RPMI8226 (cell line): ENCODE measurements around the gene DXO.
"Not testable (repeated sequence)": the region's sequence is repeated elsewhere in the genome, so short reads cannot be mapped to it uniquely, and the experiment has no call there.

ENCODE experiments used
- DNase-seq: peaks from one replicate; pipeline ENCODE4 v3.0.0-alpha.2; 2015

Gene DXO

DNA sequence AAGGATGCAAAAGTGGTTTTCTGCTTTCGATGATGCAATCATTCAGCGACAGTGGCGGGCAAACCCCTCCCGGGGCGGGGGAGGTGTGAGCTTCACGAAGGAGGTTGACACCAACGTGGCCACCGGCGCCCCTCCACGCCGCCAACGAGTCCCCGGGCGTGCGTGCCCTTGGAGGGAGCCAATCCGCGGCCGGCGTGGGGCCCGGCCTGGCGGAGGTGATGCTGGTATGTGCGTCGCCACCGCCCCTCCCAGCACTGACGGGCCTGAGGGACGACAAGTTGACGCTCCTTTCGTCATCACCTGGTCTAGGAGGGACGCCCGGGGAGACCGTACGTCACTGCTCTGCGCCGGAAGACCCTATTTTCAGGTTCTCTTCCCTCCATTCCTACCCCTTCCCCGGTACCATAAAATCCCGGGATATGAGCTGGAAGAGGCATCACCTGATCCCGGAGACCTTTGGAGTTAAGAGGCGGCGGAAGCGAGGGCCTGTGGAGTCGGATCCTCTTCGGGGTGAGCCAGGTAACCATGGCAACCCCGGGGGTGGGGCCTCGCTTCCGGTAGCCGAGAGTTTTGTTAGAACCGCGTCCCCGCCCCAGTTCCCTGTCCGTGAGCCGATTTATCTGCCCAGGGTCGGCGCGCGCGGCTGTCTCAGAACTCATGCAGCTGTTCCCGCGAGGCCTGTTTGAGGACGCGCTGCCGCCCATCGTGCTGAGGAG, at the start of gene DXO:
TSS of gene DXO (minus strand) at position 146 of the 716 bp plus-strand sequence. CDS start 463 bp downstream, outside the sequence.
- DNase-seq, result peak; percentile 98

DNA sequence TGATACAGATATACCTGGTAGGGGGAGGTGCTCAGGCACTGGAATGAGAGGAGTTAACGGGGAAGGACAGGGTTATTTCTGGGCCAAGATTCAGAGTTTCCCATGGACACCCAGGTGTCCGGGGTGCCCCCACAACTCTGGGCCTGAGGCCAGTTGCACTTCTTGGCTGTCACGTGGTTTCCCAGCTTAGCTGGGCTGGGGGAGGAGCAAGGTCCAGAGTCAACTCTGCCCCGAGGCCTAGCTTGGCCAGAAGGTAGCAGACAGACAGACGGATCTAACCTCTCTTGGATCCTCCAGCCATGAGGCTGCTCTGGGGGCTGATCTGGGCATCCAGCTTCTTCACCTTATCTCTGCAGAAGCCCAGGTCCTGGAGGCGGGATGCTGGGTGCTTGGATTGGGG, 42.6 kb upstream of the DXO start, which contains the start of gene C4B:
TSS of gene C4B (plus strand) at position 249 of the 400 bp plus-strand sequence. CDS start at position 300, 51 bp downstream.
- DNase-seq, result not testable (repeated sequence)

DNA sequence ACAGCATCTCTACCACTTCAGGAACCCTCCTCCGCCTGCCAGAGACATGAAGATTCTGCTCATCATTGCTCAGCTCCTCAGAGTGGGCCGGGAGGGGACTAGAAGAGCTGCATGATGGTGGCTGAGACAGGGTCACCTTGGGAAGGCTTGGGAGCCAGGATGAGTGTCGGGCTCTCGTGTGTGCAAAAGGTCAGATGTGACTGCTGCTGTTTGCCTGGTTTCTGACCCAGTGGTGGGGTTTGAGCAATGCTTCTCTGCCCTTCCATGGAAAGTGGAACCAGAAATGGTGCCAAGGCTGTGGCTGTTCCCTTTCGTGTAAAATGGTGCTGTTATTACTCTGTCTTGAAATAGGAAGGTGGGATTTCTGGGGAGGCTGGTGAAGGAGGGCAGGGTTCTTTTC, 41.8 kb upstream of the DXO start:
- not testable (repeated sequence) for DNase-seq

DNA sequence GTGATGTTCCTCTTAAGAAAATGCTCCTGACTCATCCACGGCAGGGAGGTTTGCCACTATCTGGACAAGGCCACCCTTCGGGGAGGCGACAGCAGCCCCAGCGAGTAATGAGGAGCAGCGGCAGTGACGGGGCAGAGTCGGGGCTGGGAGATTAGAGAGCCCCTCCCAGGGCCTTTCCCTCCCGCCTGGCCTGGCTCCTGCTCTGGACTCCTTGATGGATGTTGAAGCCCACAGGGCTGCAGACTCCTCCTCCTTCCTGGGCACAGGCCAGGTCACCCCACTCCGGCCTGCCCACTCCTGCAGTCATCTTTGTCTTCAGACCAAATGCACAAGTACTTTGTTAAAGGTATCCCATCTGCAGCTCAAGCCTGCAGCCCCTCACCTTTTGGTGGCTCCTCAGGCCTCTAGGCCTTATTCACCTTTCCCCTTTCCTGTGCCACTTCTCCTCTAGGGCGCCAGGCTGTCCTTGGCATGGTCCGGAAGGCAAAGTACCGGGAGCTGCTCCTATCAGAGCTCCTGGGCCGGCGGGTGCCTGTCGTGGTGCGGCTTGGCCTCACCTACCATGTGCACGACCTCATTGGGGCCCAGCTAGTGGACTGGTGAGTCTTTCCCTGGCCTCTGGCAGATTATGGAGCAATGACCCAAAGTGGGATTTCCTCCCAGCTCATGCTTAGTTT, 41.1 kb upstream of the DXO start:
- DNase-seq, result not testable (repeated sequence)

DNA sequence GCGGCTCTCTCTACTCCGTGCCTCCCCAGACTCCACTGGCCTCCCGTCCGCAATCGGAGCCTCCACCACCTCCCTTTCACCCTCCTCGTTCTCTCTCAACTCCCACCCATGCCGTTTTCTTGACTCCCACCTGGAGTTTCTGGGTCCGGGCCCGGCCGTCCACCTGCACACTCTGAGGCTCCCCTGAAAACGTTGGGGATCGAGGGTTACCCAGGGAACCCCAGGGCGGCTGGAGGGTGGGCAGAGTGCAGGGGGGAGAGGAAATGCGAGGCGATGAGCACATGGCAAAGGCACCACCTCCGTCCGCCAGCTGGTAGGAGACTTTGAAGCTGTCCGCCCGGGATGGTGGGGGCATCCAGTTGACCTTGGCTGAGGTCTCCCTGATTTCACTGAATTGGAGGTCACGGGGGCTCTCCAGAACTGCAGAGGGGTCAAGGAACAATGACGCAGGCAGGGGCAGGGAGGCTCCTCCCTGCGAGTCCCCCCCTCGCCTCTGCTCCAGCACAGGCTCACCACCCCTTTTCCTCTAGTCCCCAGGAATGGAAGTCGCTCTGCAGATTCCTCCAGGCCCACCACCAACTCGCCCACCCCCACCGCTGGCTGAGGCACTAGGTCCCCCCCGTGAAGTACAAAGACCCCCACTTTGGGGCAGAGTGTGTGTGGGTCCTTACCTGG, 39.1 kb upstream of the DXO start:
- DNase-seq, result not testable (repeated sequence)

DNA sequence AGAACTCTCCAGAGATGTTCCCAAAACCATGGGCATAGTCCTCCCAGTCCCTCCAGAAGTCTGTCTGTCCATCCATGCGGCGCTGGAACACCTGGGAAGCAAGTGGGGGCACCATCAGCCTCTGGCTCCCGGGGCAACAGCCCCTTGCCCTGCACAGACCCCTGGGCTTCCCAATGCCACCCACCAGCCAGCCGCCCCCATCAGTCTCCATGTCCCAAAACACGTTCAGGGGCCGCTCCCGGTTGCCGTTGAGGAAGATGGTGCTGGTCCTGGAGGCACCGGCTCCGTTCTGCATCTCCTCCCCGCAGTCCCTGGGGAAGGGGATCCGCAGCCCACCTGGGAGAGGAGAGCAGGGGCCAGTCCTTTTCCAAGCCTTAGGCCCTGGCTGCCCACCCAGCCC, 37.6 kb upstream of the DXO start:
- not testable (repeated sequence) for DNase-seq

DNA sequence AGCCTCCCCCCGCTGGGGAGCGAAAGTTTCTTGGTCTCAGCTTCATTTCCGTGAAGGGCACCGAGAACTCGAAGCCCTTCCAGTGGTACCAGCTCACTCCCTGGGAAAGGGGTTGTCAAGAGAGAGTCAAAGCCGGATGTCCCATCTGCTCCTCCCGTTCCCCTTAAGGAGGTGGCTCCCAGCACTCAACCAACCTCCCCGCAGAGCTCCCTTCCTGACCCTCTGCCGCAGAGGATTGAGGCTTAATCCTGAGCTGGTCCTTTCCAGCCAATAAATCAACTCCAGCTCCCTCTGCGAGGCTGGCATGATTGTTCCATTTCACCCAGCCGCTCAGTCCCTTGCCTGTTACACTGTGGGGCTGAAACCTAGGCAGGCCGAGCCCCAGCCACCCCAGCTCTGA, 36.7 kb upstream of the DXO start:
- DNase-seq, result peak; percentile 1

DNA sequence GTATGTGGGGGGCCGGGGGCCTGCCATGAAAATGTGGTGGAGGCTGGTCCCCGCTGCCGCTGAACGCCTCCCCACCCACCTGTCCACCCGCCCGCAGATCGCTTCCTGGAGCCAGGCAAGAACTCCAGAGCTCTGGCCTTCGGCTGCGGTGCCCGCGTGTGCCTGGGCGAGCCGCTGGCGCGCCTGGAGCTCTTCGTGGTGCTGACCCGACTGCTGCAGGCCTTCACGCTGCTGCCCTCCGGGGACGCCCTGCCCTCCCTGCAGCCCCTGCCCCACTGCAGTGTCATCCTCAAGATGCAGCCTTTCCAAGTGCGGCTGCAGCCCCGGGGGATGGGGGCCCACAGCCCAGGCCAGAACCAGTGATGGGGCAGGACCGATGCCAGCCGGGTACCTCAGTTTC, 36.1 kb upstream of the DXO start:
- DNase-seq, result not testable (repeated sequence)

DNA sequence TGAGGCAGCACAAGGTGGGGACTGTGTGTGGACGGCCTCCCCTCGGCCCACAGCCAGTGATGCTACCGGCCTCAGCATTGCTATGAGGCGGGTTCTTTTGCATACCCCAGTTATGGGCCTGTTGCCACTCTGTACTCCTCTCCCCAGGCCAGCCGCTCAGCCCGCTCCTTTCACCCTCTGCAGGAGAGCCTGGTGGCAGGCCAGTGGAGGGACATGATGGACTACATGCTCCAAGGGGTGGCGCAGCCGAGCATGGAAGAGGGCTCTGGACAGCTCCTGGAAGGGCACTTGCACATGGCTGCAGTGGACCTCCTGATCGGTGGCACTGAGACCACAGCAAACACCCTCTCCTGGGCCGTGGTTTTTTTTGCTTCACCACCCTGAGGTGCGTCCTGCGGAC, 35.1 kb upstream of the DXO start:
- peak; percentile 1 for DNase-seq

DNA sequence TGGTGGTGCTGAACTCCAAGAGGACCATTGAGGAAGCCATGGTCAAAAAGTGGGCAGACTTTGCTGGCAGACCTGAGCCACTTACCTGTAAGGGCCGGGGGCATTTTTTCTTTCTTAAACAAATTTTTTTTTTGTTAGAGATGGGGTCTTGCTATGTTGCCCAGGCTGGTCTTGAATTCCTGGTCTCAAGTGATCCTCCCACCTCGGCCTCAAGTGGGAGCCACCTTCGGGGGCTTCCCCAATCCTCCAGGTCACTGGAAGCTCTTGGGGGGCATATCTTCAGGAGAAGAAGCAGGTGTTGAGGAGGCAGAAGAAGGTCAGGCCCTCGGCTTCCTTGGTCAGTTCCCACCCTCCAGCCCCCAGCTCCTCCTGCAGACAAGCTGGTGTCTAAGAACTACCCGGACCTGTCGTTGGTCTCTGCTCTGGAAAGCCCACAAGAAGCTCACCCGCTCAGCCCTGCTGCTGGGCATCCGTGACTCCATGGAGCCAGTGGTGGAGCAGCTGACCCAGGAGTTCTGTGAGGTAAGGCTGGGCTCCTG, 34.1 kb upstream of the DXO start:
- not testable (repeated sequence) for DNase-seq

DNA sequence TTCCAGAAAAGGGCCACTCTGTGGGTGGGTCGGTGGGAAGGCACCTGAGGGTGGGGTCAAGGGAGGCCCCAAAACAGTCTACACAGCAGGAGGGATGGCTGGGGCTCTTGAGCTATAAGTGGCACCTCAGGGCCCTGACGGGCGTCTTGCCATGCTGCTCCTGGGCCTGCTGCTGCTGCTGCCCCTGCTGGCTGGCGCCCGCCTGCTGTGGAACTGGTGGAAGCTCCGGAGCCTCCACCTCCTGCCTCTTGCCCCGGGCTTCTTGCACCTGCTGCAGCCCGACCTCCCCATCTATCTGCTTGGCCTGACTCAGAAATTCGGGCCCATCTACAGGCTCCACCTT, 33.6 kb upstream of the DXO start:
- peak; percentile 1 for DNase-seq

DNA sequence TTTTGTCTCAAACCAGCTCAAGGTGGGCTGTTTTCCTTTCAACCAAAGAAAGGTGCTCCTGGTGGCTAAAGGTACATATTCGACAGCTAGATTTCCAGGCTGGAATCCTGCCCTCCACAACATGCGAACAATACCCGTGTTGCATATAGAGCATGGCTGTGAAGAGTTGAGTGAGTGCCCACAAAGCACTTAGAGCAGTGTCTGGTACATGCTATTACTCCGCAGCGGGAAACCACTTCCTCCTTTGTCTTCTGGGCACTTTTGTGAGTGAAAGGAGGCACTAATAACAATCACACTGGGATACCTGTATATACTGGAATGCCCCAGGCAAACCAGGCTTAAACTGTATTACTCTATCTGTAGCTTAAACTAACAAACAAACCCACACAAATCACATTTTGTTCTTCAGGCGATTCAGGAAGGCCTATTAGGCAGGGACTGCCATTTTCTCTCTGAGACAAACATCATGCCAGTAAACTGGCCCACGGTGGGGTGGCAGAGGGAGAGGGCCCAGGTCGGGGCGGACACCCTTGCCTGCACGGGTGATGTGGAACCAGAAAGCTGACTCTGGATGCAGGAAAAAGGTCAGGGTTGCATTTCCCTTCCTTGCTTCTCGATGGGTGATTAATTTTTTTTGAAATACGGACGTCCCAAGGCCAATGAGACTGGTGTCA, 33.1 kb upstream of the DXO start:
- DNase-seq, result not testable (repeated sequence)

DNA sequence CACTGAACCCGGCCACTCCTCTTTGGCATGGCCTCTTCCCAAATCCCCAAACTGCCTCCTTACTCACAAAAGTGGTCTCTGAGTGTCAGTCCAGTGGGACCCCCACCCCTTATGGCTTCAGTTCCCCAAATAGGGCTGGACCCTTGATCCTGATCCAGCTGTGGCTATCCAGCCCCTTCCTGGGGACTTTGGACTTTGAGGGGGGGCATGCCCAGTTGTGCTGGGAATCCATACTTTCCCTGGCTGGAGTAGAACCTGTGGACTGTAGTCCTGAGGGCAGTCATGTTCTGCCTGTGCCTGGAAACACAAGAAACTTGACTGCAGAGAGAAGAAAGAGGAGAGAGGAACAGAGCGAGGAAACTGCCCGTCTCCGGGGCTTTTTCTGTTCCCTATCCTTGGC, 32.5 kb upstream of the DXO start:
- DNase-seq, result not testable (repeated sequence)

DNA sequence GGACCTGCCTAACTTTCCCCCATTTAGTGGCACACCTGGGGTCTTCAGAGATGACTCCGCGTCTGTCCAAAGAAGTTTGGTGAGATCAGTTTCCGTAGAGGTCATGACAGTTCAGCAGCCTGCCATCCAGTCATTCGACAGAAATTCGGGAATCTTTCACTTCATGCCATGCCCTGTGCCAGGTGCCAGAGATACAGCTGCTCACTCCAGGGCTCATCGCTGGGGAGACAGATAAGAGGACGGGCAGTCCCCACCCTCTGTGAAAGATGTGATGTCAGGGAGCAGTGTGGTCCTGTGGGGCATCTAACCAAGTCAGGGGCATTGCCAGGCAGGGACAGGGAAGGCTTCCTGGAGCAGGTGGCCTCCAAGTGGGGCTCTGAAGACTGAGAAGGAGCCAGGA, 31.4 kb upstream of the DXO start:
- not testable (repeated sequence) for DNase-seq

DNA sequence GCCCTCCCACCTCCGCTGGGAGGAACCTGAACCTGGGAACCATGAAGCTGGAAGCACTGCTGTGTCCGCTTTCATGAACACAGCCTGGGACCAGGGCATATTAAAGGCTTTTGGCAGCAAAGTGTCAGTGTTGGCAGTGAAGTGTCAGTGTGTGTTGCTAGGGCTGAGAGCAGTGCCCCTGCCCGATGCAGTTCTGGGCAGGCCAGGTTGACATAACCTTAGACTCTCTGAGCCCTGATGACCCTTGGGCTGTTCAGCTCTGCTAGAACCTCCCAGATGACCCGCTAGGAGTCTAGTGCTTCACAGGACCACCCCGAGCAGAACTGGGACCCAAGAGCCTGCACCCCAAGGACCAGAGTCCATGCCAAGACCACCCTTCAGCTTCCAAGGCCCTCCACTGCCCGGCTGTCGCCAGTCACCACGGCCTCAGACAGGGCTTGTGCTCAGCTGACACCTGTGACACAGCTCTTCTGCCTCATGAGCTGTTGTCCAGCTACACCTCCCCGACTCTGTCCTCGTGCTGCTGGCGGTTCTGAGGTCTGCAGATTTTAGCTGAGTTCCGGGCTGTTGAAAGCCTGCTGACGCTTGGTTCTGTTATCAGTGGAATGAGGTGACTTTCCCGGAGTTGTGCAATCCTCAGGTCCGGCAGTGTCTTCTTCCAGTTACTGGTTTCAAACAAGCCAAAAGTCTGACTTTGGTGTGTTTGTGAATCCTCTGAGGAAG, 30.8 kb upstream of the DXO start:
- DNase-seq, result not testable (repeated sequence)

DNA sequence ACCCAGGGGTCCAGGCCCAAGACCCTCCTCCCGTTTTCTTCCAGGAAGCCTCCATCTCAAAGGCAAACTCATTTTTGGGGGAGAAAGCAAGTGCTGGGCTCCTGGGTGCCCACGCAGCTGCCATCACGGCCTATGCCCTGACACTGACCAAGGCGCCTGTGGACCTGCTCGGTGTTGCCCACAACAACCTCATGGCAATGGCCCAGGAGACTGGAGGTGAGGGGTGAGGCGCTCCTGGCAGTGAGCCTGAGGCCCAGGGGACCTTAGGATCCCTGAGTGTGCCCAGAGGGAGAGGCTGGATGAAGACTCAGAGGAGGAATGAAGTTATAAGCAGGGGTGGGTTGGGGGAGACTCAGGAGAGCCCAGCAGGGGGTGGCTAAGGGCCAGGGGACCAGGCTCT, 24.4 kb upstream of the DXO start:
- not testable (repeated sequence) for DNase-seq

DNA sequence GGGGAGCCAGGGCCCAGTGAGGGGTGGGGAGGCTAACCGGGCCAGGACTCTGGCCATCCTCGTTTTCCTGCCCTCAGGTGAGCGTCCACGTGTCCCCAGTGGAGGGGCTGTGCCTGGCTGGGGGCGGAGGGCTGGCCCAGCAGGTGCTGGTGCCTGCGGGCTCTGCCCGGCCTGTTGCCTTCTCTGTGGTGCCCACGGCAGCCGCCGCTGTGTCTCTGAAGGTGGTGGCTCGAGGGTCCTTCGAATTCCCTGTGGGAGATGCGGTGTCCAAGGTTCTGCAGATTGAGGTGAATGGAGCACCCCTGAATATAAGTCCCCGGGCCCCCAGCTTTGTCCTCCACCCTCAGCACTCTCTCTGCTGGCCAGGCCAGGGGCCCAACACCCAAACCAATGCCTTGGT, 22.5 kb upstream of the DXO start:
- not testable (repeated sequence) for DNase-seq

DNA sequence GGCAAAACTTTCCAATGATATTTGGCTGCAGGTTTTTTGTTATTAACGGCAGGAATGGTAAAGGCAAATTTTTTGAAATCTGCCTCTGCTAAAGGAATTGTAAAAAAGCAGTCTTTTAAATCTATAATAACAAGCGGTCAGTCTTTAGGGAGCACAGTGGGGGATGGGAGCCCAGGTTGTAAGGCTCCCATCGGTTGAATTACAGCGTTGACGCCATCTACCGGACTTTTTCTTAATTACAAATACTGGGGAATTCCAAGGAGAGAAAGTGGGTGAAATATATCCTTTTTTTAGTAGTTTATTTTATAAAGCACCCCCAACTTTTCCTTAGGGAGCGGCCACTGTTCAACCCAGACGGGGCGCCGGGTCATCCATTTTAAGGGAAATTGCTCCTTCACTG, 17.4 kb upstream of the DXO start:
- DNase-seq, result not testable (repeated sequence)

DNA sequence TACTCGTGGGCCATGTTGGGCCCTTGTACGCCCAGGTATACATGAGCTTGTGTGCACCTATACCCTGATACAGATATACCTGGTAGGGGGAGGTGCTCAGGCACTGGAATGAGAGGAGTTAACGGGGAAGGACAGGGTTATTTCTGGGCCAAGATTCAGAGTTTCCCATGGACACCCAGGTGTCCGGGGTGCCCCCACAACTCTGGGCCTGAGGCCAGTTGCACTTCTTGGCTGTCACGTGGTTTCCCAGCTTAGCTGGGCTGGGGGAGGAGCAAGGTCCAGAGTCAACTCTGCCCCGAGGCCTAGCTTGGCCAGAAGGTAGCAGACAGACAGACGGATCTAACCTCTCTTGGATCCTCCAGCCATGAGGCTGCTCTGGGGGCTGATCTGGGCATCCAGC, 9.8 kb upstream of the DXO start, which contains the start of gene C4A:
TSS of gene C4A (plus strand) at position 314 of the 400 bp plus-strand sequence. CDS start at position 365, 51 bp downstream.
- not testable (repeated sequence) for DNase-seq

DNA sequence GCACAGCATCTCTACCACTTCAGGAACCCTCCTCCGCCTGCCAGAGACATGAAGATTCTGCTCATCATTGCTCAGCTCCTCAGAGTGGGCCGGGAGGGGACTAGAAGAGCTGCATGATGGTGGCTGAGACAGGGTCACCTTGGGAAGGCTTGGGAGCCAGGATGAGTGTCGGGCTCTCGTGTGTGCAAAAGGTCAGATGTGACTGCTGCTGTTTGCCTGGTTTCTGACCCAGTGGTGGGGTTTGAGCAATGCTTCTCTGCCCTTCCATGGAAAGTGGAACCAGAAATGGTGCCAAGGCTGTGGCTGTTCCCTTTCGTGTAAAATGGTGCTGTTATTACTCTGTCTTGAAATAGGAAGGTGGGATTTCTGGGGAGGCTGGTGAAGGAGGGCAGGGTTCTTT, 9.1 kb upstream of the DXO start:
- not testable (repeated sequence) for DNase-seq

DNA sequence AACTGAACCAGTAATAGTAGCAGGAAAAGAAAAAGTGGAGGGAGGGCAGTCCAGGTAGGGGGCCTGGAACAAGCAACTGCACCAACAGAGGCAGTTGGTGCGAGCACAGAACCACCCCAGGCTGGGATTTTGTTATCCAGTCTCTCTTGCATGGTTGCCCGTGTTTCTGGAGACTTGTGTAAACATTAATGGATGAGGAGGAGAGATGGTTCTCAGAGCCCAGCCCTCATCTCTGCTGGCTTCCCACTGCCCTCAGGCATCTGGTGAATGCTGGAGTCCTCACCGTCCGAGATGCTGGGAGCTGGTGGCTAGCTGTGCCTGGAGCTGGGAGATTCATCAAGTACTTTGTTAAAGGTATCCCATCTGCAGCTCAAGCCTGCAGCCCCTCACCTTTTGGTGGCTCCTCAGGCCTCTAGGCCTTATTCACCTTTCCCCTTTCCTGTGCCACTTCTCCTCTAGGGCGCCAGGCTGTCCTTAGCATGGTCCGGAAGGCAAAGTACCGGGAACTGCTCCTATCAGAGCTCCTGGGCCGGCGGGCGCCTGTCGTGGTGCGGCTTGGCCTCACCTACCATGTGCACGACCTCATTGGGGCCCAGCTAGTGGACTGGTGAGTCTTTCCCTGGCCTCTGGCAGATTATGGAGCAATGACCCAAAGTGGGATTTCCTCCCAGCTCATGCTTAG, 8.4 kb upstream of the DXO start:
- not testable (repeated sequence) for DNase-seq
